Stimulated activated CD8-positive, alpha-beta memory T cell treated with anti-CD3 and anti-CD28 coated beads, Interleukin-15, amount 100 ng/mL, for 48 hours (primary cell): ENCODE data around the gene FBXL16.

ENCODE experiments used
- DNase-seq, 2 donors: peaks; one replicate each; pipeline ENCODE4 v3.0.0-alpha.2; 2020; ENCODE audit warnings: low read depth in 2 of 2

Gene FBXL16

GRCh38 chr16:734981-735881, 29.6 kb upstream of the FBXL16 start:
- DNase-seq = no peak

DNA sequence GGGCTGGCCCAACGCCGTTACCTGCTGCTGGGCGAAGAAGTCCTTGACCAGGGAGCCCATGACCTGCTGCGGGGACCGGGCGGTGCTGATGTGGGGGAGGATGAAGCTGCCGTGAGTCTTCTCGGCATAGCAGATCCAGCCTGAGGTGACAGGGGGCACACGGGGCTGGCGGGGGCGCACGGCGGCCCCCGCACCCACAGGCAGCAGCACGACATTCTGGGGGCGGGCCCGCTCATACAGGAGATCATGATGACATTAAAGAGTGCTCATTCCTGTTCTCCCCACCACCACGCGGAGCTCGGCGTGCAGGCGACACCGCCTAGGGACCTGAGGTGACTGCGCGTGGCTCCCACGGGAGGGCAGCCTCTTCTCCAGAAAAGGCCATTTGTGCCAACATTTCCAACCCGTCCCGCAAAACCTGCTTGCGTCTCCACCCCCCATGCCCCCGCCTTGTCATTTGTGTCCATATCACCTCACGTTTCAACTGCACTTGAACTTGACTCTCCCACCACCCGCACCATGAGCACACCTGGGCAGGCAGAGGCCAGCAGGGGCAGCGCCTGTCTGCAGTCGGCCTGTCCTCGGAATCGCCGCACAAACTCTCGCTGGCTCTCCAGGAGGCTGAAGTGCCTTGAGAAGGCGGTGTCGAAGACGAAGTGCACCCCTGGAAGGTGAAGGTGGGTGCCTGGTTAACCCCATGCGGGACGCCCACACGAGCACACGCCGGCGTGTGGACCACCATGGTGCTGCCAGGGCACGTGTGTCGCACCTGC, 28.8 kb upstream of the FBXL16 start:
- no peak for DNase-seq

DNA sequence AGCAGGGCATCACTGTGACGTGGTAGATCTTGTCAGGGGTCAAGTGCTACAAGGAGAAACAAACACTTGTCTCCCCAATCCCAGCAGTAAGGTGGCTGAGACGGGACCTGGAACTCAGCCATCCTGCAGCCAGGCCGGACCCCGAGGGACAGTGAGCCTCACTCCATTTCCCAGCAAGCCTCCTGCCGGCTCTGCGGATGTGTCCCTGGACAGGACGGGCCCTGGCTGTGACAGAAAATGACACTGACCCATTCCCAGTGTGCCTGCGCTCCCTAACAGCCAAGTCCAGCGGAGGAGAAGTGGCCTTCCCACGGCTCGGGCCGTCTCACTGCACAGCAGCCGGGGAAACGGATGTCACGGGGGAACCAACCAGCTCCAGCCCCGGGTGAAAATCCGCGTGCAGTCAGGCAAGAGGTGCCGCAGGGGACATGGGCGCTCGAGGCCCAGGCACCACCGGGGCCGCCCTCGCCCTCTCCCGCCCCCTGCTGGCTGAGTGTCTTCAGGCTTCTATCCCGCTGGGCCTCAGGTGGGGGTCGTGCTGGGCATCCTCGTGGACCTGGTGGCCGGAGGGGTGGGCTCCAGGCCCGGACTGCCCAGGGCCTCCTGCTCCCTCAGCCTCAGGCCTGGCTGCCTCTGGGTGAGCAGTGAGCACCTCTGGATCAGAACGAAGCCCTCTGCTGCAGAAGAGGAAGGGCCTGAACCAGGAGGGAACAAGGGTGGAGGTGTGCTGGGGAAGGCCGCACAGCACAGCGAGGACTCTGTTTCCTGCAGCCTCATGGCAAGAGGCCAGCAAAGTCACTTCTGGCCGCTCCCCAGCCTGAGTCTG, 28.0 kb upstream of the FBXL16 start:
- no peak for DNase-seq

- DNase-seq = no peak
Measured at GRCh38 chr16:732936-733335, 27.3 kb upstream of the FBXL16 start.

GRCh38 chr16:732332-732731, 26.7 kb upstream of the FBXL16 start:
- no peak for DNase-seq

DNA sequence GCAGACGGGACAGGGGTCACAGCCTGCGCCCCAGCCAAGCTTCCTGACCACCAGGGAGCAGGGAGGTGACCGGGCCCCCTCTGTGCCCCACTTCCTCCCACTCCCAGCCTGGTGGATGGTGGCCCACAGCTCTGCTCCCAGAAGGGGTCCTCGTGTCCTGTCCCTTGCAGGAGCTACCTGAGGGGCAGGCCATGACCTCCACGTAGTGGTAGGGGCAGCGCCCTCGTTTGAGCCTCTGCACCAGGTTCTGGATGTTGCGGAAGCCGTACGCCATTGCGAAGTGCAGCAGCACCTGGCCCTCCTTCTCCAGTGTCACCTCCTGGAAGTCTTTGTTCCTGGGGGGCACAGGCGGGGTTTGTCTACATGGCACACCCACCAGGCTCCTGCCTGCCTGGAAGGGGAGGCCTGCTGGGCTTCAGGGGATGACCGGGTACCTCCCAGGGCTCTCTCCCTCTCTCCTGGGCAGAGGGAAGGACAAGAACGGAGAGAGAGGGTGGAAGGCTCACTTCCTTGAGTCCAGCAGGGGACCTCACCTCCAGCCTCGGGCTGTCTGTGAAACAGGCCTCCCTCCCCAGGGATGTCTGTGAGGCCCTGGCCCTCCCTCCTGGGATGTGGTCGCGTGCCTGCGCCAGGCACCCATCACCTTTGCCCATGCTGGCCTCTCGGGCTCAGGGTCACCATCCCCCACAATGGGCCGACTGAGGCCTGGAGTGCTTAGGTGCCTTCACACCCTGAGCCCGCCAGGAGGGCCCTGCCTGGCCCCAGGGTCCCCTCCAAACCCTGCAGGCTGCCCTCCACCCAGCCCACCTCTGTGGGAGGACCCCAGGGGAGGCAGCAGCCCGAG, 25.3 kb upstream of the FBXL16 start:
- DNase-seq = no peak

DNA sequence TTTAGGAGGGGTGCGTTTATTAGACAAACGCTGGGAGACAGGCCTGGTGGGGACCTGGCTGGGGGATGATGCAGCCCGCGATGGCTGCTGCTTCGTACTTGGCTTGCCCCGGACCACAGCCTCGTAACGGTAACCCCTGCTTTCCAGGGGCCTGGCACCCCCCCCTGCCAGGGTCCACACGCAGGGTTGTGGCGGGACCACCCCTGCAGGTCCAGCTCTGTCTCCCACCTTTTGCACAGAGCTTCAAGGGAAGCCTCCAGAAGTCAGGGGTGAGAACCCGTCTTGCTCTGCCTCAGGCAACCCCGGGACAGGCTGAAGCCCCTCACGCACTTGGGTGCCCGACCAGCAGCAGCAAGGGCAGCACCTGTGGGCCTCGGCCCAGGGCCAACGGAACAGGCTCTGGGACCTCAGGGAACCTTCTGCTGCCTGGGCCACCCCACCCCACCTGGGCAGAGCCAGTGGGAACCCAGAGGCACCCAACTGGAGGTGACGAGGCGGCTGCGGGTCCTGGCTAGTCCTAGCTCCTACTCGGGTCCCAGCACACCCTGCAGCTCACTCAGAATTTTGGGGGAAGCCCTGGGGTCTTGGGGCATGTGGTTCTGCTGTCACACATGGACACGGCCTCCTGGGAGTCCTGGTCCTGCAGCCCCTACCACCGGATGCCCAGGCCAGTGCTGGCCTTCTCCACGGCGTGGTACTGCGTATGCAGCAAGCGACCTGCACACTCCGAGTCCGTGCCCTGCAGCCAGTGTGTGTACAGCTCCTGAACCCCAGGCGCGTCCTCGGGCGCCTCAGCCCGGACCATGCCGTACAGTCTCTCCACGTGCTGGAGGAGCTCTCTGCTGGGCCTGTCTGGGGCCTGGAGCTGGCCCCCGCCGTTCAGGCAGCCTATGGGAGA, 24.4 kb upstream of the FBXL16 start:
- DNase-seq = no peak

- no peak for DNase-seq
Measured at GRCh38 chr16:728890-729744, 23.5 kb upstream of the FBXL16 start.

- peak; percentile 59 to 67 for DNase-seq
Measured at GRCh38 chr16:728131-728889, 22.7 kb upstream of the FBXL16 start.

DNA sequence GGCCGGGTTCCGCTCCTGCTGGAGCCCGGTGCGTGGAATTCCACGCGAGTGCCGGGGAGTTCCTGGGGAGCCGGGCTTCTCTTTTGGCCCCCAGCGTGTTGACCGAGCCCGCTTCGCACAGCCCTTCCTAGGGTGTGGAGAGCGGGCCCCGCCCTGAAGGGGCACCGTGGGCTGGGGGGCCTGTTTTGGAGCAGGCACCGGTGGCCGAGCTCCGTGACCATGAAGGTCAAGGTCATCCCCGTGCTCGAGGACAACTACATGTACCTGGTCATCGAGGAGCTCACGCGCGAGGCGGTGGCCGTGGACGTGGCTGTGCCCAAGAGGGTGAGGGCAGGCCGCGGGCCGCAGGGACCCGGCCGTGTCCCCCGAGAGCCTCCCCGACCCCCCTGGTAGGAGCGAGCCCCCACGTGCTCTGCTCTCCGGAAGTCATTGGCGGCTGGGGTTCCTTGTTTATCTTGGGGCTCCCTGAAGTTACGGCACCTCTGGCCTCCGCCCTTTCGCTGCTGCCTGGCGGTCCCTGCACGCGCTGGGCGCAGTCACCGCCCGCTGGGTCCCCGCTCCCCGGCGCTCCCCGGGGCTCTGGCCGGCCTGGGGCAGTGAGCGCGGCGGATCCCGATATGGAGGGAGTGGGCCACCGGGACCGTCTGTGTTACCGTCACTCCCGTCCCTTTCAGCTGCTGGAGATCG, 21.8 kb upstream of the FBXL16 start:
- no peak for DNase-seq

GRCh38 chr16:726438-727290, 21.1 kb upstream of the FBXL16 start, which contains the start of the genes CCDC78 and HAGHL:
Gene CCDC78 (minus strand): TSS chr16:726443. CDS start chr16:726367, 76 bp downstream.
Gene HAGHL (plus strand): TSS chr16:727106. CDS start chr16:727510, 404 bp downstream.
- DNase-seq = peak in 1 of 2 donors; percentile 53

- DNase-seq = no peak
Measured at GRCh38 chr16:726188-726437, 20.5 kb upstream of the FBXL16 start.

DNA sequence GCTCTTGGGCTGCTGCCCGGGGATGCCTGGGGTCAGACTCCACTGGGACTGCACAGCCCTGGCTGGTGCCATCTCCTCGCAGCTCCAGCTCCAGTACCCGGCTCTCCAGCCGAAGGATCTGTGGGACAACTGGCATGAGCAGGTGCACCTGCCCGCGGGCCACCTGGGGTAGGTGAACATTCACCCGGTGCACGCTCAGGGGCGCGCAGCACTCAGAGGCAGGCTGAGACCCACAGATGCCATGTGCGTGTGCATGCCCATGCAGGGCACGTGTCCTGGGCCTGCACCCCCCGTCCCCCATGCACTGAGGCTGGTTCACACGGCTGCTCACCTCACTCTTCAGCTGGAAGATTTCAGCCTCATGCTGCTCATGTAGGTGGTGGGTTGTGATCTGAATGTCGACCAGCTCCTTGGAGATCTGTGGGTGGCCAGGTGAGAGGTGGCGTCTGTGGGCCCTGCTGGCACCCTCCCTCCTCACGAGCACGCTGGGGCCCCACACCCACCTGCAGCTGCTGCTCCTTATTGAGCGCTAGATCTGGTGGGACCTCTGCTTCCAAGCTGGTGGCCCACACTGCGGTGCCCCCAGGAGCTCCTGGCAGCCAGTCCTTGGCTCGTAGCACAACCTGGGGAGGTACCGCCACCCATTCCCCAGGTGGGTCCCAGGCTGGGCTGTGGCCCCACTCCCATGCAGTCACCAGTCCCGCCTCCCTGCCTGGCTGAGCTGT, 20.0 kb upstream of the FBXL16 start:
- no peak for DNase-seq

- no peak for DNase-seq
Measured at GRCh38 chr16:725041-725376, 19.4 kb upstream of the FBXL16 start.

GRCh38 chr16:724188-725040, 18.8 kb upstream of the FBXL16 start:
- DNase-seq = no peak
